GM12801 (cell line): ENCODE measurements around the gene TRHDE.

ENCODE experiments used
- CTCF ChIP-seq: IDR thresholded peaks from one replicate; pipeline ENCODE4 v1.5.1; 2011; ENCODE audit warnings: control low read depth; ENCODE audit not compliant: insufficient read length; ENCODE audit errors: extremely low read depth

Gene TRHDE

GRCh38 chr12:72472350-72472749 is 200.2 kb downstream of the TRHDE start:
- TF ChIP-seq CTCF: no peak

GRCh38 chr12:72476301-72476700 is 204.1 kb downstream of the TRHDE start:
- TF ChIP-seq CTCF: no peak

GRCh38 chr12:72485017-72485701 is 213.0 kb downstream of the TRHDE start:
- no peak for TF ChIP-seq CTCF

- no peak for TF ChIP-seq CTCF
Measured at GRCh38 chr12:72491426-72491825, 219.3 kb downstream of the TRHDE start.

GRCh38 chr12:72493407-72493806 is 221.2 kb downstream of the TRHDE start:
- TF ChIP-seq CTCF: no peak

GRCh38 chr12:72498354-72498753 is 226.2 kb downstream of the TRHDE start:
- TF ChIP-seq CTCF: no peak

- no peak for TF ChIP-seq CTCF
Measured at GRCh38 chr12:72499244-72499643, 227.1 kb downstream of the TRHDE start.
